GM19468 (cell line): ENCODE results near the gene PDE6C.

Source experiments
- ATAC-seq: cut with Tn5 transposase; IDR thresholded peaks from one replicate; pipeline ENCODE4 v1.9.1; 2021; ENCODE audit warnings: mild to moderate bottlenecking, moderate library complexity, moderate number of reproducible peaks; ENCODE audit not compliant: unreplicated experiment; ENCODE audit errors: extremely low read depth

The PDE6C gene

DNA sequence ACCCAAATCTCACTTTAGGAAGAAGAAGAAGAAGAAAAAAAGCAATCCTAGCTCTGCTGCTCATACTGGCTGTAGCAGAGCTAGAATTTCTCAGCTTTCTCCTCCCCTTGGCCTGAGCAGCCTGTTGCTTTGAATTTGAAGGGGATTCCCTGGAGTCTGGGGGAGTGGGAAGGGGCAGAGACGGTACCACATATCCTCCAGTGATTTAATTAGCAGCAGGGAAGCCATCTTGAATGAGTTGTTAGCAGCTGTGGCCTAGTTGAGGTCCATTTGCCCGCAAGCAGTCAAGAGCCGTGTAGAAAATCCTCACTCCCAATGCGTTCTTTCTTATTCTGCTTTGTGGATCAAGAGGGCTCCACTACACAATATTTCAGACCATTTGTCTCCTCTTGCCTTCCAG, 16.5 kb downstream of the PDE6C start:
- no peak for ATAC-seq

DNA sequence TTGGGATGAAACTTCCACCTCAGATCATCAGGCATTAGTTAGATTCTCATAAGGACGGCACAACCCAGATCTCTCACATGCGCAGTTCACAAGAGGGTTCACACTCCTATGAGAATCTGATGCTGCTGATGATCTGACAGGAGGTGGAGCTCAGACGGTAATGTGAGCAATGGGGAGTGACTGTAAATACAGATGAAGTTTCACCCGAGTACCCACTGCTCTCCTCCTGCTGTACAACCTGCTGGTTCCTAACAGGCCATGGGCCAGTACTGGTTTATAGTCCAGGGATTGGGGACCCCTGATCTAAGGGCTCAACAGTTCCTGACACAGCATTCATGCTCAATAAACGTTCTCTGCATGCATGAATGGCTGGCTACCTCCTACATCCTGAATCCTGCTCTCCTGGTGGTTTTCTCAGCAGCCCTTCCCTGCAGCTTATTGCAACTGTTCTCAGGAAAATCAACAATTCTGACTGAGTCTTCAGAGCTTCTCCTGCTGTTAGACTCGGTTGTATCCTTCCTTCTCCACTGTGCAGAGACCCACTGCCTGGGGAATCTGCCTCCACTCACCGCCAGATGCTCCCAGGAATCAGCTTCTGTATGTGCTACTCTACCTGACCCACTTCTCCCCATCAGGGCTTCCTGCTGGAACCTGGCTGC, 17.4 kb downstream of the PDE6C start:
- ATAC-seq: no peak

DNA sequence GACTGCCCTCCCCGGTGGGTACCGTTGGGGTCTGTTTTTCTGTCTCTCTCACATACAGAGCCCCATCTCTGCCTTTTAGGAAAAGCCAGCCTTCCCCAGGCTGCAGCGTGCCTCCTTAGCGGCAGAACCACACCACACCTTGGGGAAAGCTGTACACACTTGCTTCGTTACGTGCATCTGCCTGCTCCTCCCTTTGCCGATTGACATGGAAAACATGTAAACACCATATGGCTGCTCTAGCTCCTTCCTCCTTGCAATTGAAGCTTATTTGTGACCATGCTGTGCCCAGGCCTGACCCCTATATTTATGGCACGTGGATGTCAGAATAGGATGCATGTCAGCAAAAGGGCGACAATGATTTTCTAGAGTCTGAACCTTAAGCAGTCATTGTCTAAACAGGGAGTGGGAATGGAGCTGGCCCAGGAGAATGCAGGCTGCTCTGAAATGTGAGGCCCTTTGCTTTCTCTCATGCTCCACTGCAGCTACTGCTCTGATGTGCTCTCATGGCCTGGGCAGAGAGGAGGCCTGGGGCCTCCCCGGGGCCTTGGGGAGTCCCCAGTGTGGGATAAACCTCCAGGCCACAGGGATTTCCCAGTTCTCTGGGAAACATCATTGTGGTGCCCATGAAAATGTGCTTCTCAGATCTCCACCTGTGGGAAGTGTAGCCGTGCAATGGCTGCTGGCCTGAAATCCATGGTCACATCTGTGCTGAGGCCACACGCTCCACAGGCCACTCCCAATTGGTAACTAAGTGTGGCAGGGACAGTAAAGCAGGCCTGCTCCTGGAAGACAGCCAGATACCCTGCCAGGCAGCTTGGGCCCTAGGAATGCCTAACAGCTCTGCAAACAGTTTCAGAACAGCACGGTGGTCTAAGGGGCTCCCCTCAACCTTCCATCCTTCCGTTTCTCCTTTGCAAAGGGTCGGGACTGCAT, 18.6 kb downstream of the PDE6C start:
- ATAC-seq: no peak

DNA sequence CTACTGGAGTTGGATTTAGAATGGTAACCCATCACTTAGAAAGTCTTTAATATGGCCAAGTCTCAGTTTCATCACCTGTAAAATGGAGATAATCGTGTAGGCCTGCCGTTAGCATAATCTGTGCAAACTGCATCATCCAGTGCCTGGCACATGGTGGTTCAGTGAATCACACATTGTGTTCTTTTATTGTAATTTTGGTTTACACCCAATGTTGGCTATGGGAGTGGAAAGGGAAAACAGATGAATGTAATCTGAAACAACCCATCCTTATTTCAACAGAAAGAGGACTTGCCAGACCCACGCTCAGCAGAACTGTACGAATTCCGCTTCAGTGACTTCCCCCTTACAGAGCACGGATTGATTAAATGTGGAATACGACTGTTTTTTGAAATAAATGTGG, 27.5 kb downstream of the PDE6C start:
- ATAC-seq: no peak

DNA sequence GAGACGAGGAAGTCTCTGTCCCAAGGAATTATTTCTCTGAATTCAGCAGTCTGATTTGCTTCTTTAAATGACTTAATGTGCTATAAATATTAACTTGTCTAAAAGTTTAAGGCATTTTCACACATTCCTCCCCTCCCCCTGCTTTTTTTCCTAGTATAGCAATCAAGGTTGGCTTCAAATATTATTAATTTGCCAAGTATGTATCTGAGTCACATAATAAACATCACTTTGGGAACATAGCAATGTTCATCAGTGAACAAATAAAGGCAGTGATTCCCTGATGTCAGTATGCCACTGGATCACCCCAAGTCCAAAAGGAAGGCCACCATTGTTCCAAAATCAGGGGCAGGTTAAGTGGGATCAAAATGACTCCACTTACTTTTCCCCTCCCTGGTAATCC, 40.5 kb downstream of the PDE6C start:
- ATAC-seq: no peak

DNA sequence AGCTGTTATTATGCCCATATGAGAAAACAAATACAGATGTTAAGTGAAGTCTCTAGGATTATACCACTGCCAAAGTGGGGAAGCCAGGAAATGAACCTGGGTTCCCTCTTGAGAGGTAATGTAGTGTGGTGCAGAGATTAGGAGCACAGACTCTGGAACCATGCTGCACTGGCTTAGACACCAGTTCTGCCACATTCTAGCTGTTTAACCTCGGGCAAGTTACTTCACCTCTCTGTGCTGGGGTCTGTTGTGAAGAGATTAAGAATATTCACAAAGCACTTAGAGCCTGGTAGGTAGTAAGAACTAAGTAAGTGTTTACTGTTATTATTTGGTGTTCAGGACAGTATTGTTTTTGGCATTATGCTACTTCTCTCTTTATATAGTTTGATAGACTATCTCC, 41.9 kb downstream of the PDE6C start:
- ATAC-seq: no peak

DNA sequence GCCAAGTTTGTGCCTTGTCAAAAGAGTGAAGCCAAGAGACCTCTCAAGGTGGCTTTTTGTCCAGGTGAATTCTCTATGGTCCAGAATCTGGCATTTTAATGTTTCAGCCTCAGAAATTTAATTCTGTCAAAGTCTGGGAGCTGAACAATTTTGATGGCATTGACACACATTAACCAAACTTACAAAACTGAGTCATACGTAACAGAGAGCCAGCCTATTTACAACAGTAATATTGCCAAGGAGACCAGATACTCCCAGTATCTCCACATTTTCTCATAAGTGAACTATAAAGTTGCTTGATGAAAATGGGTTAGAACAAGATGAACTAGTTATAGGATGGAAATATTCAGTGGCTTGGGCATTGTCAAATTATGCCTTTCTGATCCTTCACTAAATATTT, 43.8 kb downstream of the PDE6C start:
- no peak for ATAC-seq

DNA sequence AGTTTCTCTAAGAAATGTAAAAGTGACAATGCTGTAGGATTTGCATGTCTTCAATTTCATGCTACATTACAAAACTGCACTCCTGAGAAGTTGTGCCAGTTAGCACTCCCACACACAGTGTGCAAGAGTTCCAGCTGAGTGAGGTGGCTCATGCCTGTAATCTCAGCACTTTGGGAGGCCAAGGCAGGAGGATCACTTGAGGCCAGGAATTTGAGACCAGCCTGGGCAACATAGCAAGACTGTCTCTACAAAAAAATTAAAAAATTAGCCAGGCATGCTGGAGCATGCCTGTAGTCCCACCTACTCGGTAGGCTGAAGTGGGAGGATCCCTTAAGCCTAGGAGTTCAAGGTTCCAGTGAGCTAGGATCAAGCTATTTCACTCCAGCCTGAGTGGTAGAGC, 45.4 kb downstream of the PDE6C start:
- ATAC-seq: no peak

DNA sequence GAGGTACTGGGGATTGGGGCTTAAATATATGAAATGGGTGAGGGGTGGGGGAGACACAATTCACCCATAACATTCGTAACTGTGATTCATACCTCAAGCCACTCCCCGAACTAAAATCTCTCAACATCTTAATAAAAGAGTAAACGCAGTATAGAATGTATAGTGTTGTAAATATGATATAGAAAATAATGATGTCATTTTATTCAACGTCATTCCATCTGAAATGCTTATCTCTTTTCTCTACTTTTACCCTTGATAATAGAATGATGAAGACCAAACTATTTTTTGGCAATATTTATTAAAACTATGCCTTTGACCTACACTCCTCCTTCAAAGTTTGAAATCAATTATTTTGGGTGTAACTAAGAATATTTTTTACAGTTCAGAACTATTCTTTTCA, 53.7 kb downstream of the PDE6C start:
- ATAC-seq: no peak

DNA sequence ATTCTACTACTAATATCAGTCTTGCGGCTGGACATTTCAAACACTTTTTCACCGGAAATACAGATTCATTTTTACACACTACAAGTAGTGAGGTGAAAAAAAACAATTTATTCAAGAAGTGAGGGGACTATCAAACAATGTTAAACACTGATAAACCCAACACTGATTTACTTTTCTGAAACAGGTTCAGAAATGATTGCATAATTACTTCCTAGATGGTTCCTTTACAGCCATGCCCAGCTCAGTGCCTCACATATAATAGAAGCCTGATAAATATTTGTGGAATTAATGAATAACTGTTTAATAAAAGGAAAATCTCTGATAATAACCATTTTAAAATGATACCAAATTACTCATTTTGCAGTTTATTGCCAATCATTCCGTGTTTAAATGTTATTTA, 55.5 kb downstream of the PDE6C start:
- no peak for ATAC-seq

DNA sequence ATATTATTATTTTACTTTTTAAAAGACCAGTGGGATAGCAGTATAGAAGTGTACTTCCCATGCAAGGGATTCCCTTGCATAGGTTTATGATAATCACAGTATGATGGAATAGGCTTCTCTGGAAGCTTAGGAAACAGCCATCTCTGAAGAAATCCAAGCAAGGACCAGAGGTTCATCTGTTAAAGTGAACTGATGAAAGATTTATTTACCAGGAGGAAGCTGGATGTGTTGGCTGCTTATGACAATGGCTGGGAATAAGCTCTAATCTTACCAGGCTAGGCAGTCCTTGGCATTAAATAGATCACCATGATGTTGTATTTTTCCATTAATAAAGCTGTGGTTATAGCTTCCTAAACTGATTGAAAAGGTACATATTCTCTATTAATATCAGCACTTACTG, 58.0 kb downstream of the PDE6C start:
- ATAC-seq: no peak

DNA sequence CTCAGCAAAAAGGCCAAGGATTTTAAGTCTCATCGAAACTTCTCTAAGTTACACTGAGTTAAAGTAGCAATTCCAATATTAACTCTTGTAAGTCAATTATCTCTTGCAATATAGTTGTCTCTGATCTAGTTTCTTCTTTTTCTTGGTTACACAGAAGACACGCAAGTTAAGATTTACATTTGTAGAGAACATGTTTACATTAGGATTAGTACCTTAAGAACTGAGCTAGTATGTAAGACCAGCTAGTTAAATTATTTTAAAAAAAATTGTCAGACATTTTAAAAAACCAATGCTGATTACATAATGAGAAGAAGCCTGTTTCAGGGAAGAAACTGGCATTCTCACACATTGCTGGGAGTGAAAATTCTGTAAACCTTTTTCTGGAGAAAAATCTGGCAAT, 58.7 kb downstream of the PDE6C start:
- no peak for ATAC-seq

DNA sequence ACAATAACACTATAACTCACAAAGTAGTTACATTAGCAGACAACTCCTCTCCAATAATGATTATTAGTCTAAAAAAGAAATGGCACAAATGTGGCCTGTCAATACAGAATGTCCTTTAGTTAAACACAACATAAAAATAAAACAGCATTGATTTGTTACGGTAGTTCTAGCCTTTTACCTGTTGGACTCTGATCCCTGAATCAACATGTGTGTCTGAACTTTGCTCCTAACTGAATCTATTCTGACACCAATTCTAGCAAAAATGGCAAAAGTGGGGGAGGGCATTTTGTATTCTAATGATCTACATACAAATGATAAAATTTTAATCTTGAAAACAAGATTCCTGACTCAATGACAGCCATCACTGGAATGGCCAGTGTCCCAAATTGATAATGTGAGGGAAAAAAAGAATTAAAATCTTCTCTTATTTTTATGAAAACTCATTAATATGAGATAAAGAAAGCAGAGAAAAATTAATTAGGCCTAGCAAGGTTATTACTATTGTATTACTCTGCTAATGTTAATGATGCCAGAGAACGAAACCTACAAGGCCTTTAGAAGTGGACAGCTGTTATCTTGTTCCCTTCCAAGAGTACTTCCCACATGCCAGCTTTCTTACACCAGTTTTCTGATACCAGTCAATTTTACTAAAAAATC, 59.8 kb downstream of the PDE6C start:
- no peak for ATAC-seq

DNA sequence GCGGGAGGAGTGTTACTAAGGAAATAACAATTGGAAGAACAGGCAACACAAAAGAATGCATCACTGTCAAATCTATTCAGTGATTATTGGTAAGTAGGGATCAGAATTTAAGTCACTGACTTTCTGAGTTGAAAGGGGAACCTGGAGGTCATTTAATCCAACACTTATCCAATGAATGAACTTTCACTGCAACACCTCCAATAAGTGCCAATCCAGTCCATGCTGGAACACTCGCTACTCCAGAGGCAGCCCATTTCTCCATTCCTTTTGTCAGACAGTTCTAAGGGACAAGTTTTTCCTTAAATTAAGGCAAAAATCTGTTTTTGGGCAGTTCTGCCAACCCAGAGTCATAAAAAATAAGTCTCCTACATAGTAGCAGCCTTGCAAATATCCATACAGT, 60.6 kb downstream of the PDE6C start:
- ATAC-seq: no peak

DNA sequence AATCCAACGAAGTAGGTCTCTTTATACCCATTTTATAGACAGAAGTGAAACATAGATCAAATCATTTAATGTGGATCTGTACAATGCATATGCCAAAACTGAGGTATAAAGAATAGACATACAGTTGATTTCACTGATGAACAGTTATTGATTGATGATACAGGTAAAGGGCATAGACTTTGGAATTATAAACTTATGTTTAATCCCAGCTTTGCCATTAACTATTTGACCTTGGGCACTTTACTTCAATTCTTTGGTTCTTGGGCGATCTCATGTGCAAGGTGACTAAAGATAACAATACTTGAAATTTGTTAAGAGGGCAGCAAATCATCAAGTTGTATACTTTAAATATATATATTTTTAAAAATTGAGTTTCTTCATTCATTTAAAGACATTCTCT, 61.5 kb downstream of the PDE6C start:
- no peak for ATAC-seq

DNA sequence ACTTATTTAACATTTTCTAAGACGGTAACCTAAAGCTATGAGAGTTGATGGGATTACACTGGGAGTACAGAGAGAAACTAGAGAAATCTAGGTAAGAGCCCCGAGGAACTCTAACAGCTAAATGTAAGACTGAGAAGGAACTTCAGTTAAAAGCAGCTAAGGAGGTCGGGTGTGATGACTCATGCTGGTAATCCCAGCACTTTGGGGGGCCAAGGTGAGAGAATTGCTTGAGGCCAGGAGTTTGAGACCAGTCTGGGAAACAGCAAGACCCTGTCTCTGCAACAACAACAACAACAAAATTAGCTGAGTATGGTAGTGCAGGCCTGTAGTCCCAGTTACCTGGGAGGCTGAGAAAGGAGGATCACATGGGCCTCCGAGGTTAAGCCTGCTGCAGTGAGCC, 66.0 kb downstream of the PDE6C start:
- no peak for ATAC-seq

DNA sequence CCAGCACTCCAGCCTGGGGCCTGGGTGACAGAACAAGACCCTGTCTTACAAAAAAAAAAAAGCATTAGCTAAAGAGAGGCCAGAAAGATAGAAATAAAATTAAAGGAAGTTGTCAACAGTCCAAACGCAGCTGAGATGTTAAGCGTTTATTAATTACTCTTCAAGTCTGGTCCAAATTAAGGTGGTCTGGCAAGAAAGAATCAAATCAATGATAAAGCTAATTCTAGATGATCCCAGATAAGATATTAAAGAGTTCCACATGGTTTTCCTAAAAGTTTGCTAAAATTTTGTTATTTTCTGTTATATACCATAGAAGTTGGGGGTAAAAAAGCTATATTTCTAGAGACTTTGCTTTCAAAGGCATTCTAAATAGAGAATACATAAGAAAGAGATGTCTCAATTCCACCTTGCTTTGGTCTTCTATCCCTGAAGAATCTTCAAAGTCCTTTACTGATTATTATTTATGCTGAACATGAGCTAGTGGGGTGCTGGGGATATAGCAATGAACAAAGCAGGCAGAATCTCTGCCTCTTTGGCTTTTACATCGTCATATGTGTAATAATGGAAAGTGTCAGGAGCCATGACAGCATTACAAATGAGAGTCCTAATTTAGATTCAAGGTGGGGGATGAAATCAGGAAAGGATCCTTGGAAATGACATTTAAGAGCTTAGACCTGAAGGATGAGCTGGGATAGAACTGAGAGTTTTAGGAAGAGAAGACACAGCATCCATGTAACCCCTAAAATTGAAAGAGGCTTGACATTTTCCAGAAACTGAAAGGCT, 66.7 kb downstream of the PDE6C start:
- ATAC-seq: no peak

DNA sequence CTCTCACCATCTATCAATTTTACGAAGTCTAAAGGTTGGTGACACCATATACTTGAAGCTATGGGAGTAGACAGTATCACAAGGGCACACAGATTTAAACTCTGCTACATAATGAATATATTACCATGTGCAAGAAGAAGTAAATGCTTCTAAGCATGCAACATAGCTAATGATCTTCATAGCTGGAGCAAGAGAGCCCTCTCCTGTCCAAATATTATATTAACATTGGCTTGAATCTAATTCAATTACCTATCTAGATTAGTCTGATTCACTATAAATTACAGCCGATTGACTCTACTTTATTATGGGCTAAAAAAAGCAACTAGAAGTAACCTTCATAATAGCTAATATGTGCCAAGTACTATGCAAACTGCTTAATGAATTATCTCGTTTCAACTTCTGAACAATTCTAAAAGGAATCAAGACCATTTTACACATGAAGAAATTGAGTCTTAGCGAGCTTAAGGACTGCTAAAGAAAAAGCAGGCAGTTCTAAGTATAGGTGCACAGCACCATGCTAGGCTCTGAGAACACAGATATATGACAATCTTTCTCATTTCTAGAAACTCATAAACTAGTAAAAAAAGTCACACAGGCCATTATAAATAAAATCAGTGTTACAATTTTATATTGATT, 68.2 kb downstream of the PDE6C start:
- no peak for ATAC-seq

DNA sequence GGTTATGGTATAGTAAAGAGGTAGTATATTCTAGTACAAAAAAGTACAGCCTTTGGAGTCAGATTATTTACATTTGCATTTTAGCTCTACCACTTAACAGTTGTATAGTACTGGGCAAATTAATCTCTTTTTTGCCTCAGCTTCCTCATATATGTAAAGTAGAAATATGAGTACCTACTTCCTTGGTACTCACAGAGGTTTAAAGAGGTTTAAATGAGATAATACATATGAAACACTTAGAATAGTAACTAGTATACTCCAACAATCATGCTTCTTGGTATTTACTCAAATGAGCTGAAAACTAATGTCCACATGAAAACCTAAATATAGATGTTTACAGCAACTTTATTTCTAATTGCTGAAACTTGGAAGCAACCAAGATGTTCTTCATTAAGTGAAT, 75.4 kb downstream of the PDE6C start:
- ATAC-seq: no peak

DNA sequence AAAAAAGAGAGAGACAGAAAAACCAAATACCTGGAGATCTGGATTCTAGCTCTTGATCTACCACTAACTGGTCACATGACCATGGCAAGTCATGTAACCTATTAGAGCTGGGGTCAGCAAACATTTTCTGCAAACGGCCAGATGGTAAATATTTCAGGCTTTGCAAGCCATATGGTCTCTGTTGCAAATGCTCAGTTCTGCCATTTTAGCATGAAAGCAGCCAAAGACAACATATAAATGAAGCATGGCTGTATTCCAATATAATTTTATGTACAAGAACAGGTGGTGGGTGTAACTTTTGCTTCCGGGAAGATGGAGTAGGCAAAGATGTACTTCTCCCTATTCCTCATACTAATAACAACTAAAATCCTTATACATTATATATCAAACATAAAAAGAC, 83.4 kb downstream of the PDE6C start:
- no peak for ATAC-seq
